Testis (tissue), 2 donors: Measurements from ENCODE around the gene DPP10.

Experiments
- POLR2A ChIP-seq: fragments of 450-650 bp; IDR thresholded peaks from one replicate; pipeline ENCODE4 v1.6.1; 2017; ENCODE audit warnings: antibody characterized with exemption, mild to moderate bottlenecking, moderate library complexity
- TF ChIP-seq, protein P1 (sequence below), 3 experiments: fragments of 450-650 bp in 2 of 3; fragments of 200-600 bp in 1 of 3; sonication (generic) in 1 of 3; IDR thresholded peaks; one replicate each; pipeline ENCODE4 v1.5.1; 2016 to 2019; ENCODE audit warnings: antibody characterized with exemption in 3 of 3, mild to moderate bottlenecking in 2 of 3, moderate library complexity in 1 of 3

DNA sequence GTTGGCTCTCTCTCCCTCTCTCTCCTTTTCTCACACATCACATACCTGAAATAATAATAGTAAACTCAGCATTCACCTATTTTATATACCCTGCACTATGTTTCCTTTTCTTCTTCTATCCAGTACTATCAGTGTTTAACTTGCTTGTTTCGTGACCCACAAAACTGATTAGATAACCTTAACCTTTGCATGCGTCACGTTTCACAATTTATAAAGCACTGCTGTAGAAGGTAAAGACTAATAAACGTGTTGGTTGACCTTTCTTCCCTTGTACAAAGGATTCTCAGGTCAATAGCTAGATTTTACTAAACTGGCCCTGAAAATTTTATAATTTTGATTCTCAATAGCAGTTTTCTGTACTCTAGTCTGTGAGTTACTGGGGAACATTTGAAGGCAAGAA lies 791.7 kb downstream of the DPP10 start:
- TF ChIP-seq, protein P1, sequence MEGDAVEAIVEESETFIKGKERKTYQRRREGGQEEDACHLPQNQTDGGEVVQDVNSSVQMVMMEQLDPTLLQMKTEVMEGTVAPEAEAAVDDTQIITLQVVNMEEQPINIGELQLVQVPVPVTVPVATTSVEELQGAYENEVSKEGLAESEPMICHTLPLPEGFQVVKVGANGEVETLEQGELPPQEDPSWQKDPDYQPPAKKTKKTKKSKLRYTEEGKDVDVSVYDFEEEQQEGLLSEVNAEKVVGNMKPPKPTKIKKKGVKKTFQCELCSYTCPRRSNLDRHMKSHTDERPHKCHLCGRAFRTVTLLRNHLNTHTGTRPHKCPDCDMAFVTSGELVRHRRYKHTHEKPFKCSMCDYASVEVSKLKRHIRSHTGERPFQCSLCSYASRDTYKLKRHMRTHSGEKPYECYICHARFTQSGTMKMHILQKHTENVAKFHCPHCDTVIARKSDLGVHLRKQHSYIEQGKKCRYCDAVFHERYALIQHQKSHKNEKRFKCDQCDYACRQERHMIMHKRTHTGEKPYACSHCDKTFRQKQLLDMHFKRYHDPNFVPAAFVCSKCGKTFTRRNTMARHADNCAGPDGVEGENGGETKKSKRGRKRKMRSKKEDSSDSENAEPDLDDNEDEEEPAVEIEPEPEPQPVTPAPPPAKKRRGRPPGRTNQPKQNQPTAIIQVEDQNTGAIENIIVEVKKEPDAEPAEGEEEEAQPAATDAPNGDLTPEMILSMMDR (IDR thresholded peaks at IDR 0.05), result no peak
- TF ChIP-seq POLR2A, result no peak
